Right lobe of liver (tissue), 6 donors: Measurements from ENCODE around the gene KHDRBS2. TPM values are rescaled to one million over a fixed set of nuclear protein-coding genes. Genes with fewer than 3 reads are reported as not detected.

Experiments
- ATAC-seq, 4 donors: fragments of 200-7000 bp; cut with Tn5 transposase; one replicate each; pipeline ENCODE4 v1.9.1; 2020; ENCODE audit warnings: mild to moderate bottlenecking in 4 of 4, moderate library complexity in 4 of 4
- DNase-seq, 3 donors: peaks; one replicate each; pipeline ENCODE4 v3.0.0-alpha.2; 2020
- H3K27ac ChIP-seq, 3 donors: fragments of 200-600 bp; one replicate each; pipeline ENCODE4 v1.8.0; 2022
- H3K27me3 ChIP-seq, 2 donors: fragments of 200-600 bp; one replicate each; pipeline ENCODE4 v1.8.0; 2022
- H3K36me3 ChIP-seq, 4 donors: fragments of 200-600 bp; sonication (generic) in 1 of 4; one replicate each; pipeline versions ENCODE4 v1.5.1 to v1.8.0; 2017 to 2022; ENCODE audit warnings: control low read depth in 1 of 4
- H3K4me1 ChIP-seq, 4 donors: fragments of 200-600 bp; sonication (generic) in 1 of 4; one replicate each; pipeline versions ENCODE4 v1.5.1 to v1.8.0; 2017 to 2022; ENCODE audit warnings: control low read depth in 1 of 4
- H3K4me3 ChIP-seq, 3 donors: fragments of 200-600 bp; one replicate each; pipeline ENCODE4 v1.8.0; 2022
- H3K9me3 ChIP-seq, 4 donors: fragments of 200-600 bp; sonication (generic) in 1 of 4; one replicate each; pipeline versions ENCODE4 v1.5.1 to v1.8.0; 2017 to 2022; ENCODE audit warnings: control low read depth in 1 of 4
- POLR2A ChIP-seq: fragments of 450-650 bp; IDR thresholded peaks from one replicate; pipeline ENCODE4 v1.6.1; 2017; ENCODE audit warnings: antibody characterized with exemption, mild to moderate bottlenecking
- WGBS: methylation state at CpG from one replicate; pipeline ENCODE4 v1.1.6; 2018; ENCODE audit warnings: low coverage, low lambda C conversion rate; ENCODE audit not compliant: insufficient coverage; ENCODE audit errors: missing lambda C conversion rate; 5-methylcytosine and 5-hydroxymethylcytosine counted together
- intact Hi-C, 2 donors: fragments of 100-400 bp; cut with DNase I; formaldehyde crosslinking; loops; one replicate each; pipeline versions ENCODE4 v1.11.2 to v1.14.1; 2022
- total RNA-seq, 6 experiments: library from RNA; depleted of rRNA in 2 of 6; stranded (reverse); fragments of >200 nt in 2 of 6; fragmentation: NEBNext Ultra II Directional in 3 of 6; extraction: Animal tissue kit (Norgen Biotek cat#: 25700) in 3 of 6; gene quantifications; one replicate each; pipeline versions ENCODE4 v1.1.0 to v1.2.4, GENCODE V29; 2016 to 2023
- TF ChIP-seq, protein P1 (sequence below), 4 donors: fragments of 200-600 bp in 3 of 4; fragments of 450-650 bp in 1 of 4; IDR thresholded peaks; one replicate each; pipeline versions ENCODE4 v1.5.1 to v1.8.0; 2016 to 2022; ENCODE audit warnings: antibody characterized with exemption in 4 of 4, mild to moderate bottlenecking in 2 of 4
- donor health status: DM: no; HTN: yes; CAD: no.
- donor health status: DM: no; HTN: no; CAD: no.
- donor health status: DM: no; HTN: no; CAD: no.
- donor health status: DM: no; HTN: yes; CAD: no.
- donor health status: DM: no; HTN: yes; CAD: no.

KHDRBS2 gene
- total RNA-seq, 6 experiments from 2014 or later = 0.43 TPM; not detected in 5

DNA sequence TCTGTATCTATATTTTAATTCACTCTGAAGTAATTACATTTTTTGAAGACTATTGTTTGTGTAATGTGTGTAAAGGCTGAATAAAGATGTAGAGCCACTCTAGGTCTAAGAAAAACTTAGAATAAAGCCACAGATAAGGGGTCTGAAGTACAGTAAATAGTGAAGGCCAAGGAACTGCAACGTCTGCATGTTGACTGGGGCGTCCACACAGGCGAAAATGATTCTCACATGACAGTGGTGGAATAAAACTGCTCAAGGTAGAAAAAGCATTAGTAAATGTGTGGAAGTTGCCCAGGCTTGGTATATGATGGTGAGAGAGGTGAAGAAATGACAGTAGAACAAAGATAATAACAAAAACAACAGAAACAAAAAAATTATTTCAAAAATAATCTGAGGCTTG is 196.2 kb downstream of the KHDRBS2 start:
- Histone ChIP-seq H3K36me3 (no peaks in the 10 kb centered on the region), H3K4me1 (no peaks in the 10 kb centered on the region), H3K27ac (no peak overlapping the region), H3K27me3 (no peaks in the 10 kb centered on the region), H3K4me3 (no peak overlapping the region), H3K9me3 (no peaks in the 10 kb centered on the region)
- WGBS = 54% methylated on average over 3 of the region's 3 CpGs
- intact Hi-C loops = no loop called here
- DNase-seq (no peak), ATAC-seq (no peak)
- no peak for TF ChIP-seq POLR2A
- TF ChIP-seq, protein P1, sequence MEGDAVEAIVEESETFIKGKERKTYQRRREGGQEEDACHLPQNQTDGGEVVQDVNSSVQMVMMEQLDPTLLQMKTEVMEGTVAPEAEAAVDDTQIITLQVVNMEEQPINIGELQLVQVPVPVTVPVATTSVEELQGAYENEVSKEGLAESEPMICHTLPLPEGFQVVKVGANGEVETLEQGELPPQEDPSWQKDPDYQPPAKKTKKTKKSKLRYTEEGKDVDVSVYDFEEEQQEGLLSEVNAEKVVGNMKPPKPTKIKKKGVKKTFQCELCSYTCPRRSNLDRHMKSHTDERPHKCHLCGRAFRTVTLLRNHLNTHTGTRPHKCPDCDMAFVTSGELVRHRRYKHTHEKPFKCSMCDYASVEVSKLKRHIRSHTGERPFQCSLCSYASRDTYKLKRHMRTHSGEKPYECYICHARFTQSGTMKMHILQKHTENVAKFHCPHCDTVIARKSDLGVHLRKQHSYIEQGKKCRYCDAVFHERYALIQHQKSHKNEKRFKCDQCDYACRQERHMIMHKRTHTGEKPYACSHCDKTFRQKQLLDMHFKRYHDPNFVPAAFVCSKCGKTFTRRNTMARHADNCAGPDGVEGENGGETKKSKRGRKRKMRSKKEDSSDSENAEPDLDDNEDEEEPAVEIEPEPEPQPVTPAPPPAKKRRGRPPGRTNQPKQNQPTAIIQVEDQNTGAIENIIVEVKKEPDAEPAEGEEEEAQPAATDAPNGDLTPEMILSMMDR (IDR thresholded peaks at IDR 0.05) = no peak

- ATAC-seq (no peak), DNase-seq (no peak)
- no peaks in the 10 kb centered on the region for H3K27me3 ChIP-seq
- no peak overlapping the region for H3K27ac ChIP-seq
- no peak for TF ChIP-seq POLR2A
- TF ChIP-seq, protein P1 (IDR thresholded peaks at IDR 0.05) = no peak
- no peaks in the 10 kb centered on the region for H3K36me3 ChIP-seq
- 12% methylated on average over 2 of the region's 2 CpGs for WGBS
- H3K4me3 ChIP-seq = no peak overlapping the region
- H3K4me1 ChIP-seq = no peaks in the 10 kb centered on the region
- intact Hi-C loops = no loop called here
- no peaks in the 10 kb centered on the region for H3K9me3 ChIP-seq
Observed at GRCh38 chr6:62086047-62086446, 200.0 kb downstream of the KHDRBS2 start.

DNA sequence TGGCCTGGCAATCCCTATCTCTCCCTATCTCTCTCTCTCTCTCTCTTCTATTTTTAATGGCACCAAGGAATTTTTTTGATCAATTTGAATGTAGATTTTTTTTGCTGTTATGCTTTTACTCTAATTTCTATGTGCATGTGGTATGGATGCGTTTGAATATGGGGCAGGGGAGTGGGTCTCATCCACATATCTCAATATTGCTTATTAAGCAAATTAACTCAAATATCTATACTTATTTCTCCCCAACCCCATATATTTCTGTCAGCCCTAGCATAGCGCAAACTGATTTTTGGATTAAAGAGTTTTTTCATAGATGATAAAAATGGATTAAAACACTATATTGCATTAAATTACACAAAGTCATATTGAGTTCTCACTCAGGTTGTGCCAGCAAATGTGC is 210.2 kb downstream of the KHDRBS2 start:
- no peak for ATAC-seq
- H3K27me3 ChIP-seq = no peaks in the 10 kb centered on the region
- H3K4me3 ChIP-seq = no peak overlapping the region
- H3K4me1 ChIP-seq = no peaks in the 10 kb centered on the region
- intact Hi-C loops = no loop called here
- TF ChIP-seq POLR2A = no peak
- TF ChIP-seq, protein P1 (IDR thresholded peaks at IDR 0.05) = no peak
- 55% methylated on average over 2 of the region's 2 CpGs for WGBS
- H3K9me3 ChIP-seq = no peaks in the 10 kb centered on the region
- no peak for DNase-seq
- no peak overlapping the region for H3K27ac ChIP-seq
- H3K36me3 ChIP-seq = no peaks in the 10 kb centered on the region

GRCh38 chr6:62059901-62060300 is 226.1 kb downstream of the KHDRBS2 start:
- no peaks in the 10 kb centered on the region for H3K9me3 ChIP-seq
- H3K27me3 ChIP-seq = no peaks in the 10 kb centered on the region
- TF ChIP-seq, protein P1 (IDR thresholded peaks at IDR 0.05) = no peak
- TF ChIP-seq POLR2A = no peak
- ATAC-seq (no peak), DNase-seq (no peak)
- no peaks in the 10 kb centered on the region for H3K36me3 ChIP-seq
- no peak overlapping the region for H3K27ac ChIP-seq
- intact Hi-C loops = no loop called here
- no peak overlapping the region for H3K4me3 ChIP-seq
- H3K4me1 ChIP-seq = no peaks in the 10 kb centered on the region
- WGBS = 60% methylated on average over 3 of the region's 3 CpGs

DNA sequence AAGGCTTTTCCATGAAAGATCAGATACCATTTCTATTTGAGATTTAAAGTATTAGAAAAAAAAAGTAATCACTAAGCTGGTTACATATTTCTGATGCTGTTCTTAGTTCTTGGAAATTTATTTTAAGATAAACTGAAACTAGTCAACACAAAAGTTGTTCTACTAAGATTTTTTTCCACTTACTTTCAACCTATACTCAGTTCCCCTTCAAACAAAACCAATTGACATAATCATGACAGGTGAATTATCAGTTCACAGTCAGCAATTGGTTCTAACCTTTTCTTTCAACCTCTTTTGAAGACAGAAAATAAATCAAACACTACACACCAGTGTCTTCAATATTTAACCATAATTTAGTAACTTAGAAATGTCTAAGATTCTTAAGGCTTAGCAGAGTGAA is 228.7 kb downstream of the KHDRBS2 start:
- DNase-seq (no peak), ATAC-seq (no peak)
- intact Hi-C loops = no loop called here
- no peaks in the 10 kb centered on the region for H3K4me1 ChIP-seq
- H3K36me3 ChIP-seq = no peaks in the 10 kb centered on the region
- no peak overlapping the region for H3K27ac ChIP-seq
- H3K9me3 ChIP-seq = no peaks in the 10 kb centered on the region
- no peak overlapping the region for H3K4me3 ChIP-seq
- TF ChIP-seq POLR2A = no peak
- TF ChIP-seq, protein P1 (IDR thresholded peaks at IDR 0.05) = no peak
- H3K27me3 ChIP-seq = no peaks in the 10 kb centered on the region
